H1 (cell line): Measurements from ENCODE around the gene FRMD3. TPM values are rescaled to one million over a fixed set of nuclear protein-coding genes. Genes with fewer than 3 reads are reported as not detected.
"Not testable (repeated sequence)": the region's sequence is repeated elsewhere in the genome, so short reads cannot be mapped to it uniquely, and the experiment has no call there.

ENCODE experiments used
- CTCF ChIA-PET: fragments of 300-600 bp; sonication (Branson Sonifier 250); formaldehyde crosslinking; loops from one replicate; lab custom pipeline; 2021; ENCODE audit not compliant: partially characterized antibody; lab: Charles Lee
- POLR2A ChIA-PET: fragments of 300-600 bp; sonication (Branson Sonifier 250); formaldehyde crosslinking; loops from one replicate; lab custom pipeline; 2021; ENCODE audit warnings: inconsistent platforms; ENCODE audit not compliant: partially characterized antibody; lab: Charles Lee
- DNase-seq, 2 experiments: peaks; one replicate each; pipeline versions ENCODE4 v3.0.0 to v3.0.0-alpha.2; 2010 to 2022; ENCODE audit warnings: low spot score in 2 of 2, low read depth in 1 of 2, mixed read lengths in 1 of 2
- FAIRE-seq: peaks from 2 replicates; lab custom pipeline; 2011; peaks lifted over from hg19 to GRCh38; lab: Jason Lieb, UNC
- H2AFZ ChIP-seq: 2 replicates; pipeline ENCODE4 v1.8.1; 2012; ENCODE audit warnings: low read length, inconsistent platforms
- H2AK5ac ChIP-seq: 2 replicates; pipeline ENCODE4 v1.6.1; 2013; ENCODE audit warnings: low read depth, low read length
- H2BK120ac ChIP-seq: replicated peaks from 2 replicates; pipeline ENCODE3; 2013; ENCODE audit warnings: low read depth, low read length, inconsistent platforms
- H2BK12ac ChIP-seq: 2 replicates; pipeline ENCODE4 v1.6.1; 2013; ENCODE audit warnings: low read depth, low read length
- H2BK15ac ChIP-seq: 2 replicates; pipeline ENCODE4 v1.6.1; 2013; ENCODE audit warnings: low read length
- H2BK20ac ChIP-seq: 2 replicates; pipeline ENCODE4 v1.6.1; 2013; ENCODE audit warnings: low read length
- H2BK5ac ChIP-seq: 2 replicates; pipeline ENCODE4 v1.6.1; 2013; ENCODE audit warnings: low read depth, low read length
- H3K14ac ChIP-seq: 2 replicates; pipeline ENCODE4 v1.6.1; 2013; ENCODE audit warnings: inconsistent platforms; ENCODE audit not compliant: insufficient read length
- H3K18ac ChIP-seq: 2 replicates; pipeline ENCODE4 v1.6.1; 2013; ENCODE audit warnings: low read length; ENCODE audit errors: extremely low read depth
- H3K23ac ChIP-seq: 2 replicates; pipeline ENCODE4 v1.6.1; 2013; ENCODE audit warnings: inconsistent platforms; ENCODE audit not compliant: insufficient read length
- H3K23me2 ChIP-seq: 2 replicates; pipeline ENCODE4 v1.6.1; 2013; ENCODE audit warnings: low read depth, low read length
- H3K27ac ChIP-seq: 2 replicates; pipeline ENCODE4 v1.6.1; 2011; ENCODE audit warnings: low read depth, low read length, inconsistent platforms
- H3K27me3 ChIP-seq, 4 experiments: replicated peaks in 1 of 4; 1 replicate in 1 of 4; 2 replicates in 3 of 4; pipeline versions ENCODE4 v1.6.1 to v1.8.1; 2011 to 2013; ENCODE audit warnings: low read length in 3 of 4, mild to moderate bottlenecking in 3 of 4, inconsistent platforms in 2 of 4, mixed read lengths in 2 of 4, moderate library complexity in 1 of 4; ENCODE audit not compliant: control insufficient read depth in 3 of 4, insufficient read depth in 3 of 4; ENCODE audit errors: extremely low read depth in 1 of 4
- H3K36me3 ChIP-seq, 4 experiments: 2 replicates each; pipeline versions ENCODE4 v1.6.1 to v1.8.1; 2011 to 2013; ENCODE audit warnings: mild to moderate bottlenecking in 4 of 4, low read length in 3 of 4, moderate library complexity in 2 of 4, control low read depth in 1 of 4, inconsistent platforms in 1 of 4; ENCODE audit not compliant: insufficient read depth in 4 of 4, control insufficient read depth in 2 of 4
- H3K4ac ChIP-seq: replicated peaks from 2 replicates; pipeline ENCODE3; 2013; ENCODE audit warnings: low read length, low read depth, mixed read lengths, inconsistent platforms; ENCODE audit not compliant: insufficient read length
- H3K4me1 ChIP-seq, 4 experiments: replicated peaks in 1 of 4; 1 replicate in 1 of 4; 2 replicates in 3 of 4; pipeline versions ENCODE4 v1.6.1 to v1.8.1; 2011 to 2013; ENCODE audit warnings: low read length in 3 of 4, inconsistent platforms in 2 of 4, mixed read lengths in 1 of 4; ENCODE audit not compliant: insufficient read depth in 4 of 4, control insufficient read depth in 3 of 4
- H3K4me2 ChIP-seq, 2 experiments: 2 replicates each; pipeline versions ENCODE4 v1.6.1 to v1.8.1; 2011 to 2013; ENCODE audit warnings: low read depth in 2 of 2, low read length in 2 of 2, control low read depth in 1 of 2, inconsistent platforms in 1 of 2, mild to moderate bottlenecking in 1 of 2; ENCODE audit not compliant: insufficient read depth in 1 of 2
- H3K4me3 ChIP-seq, 4 experiments: fragments of 200-600, 300-600 bp in 1 of 4; sonication (generic), shearing (Covaris generic), sonication (Bioruptor Twin) in 1 of 4; 2 replicates each; pipeline versions ENCODE4 v1.5.1 to v1.8.1; 2011 to 2016; ENCODE audit warnings: low read length in 4 of 4, low read depth in 3 of 4, control low read depth in 2 of 4, inconsistent platforms in 2 of 4, mild to moderate bottlenecking in 2 of 4, mixed read lengths in 1 of 4, moderate library complexity in 1 of 4; ENCODE audit not compliant: insufficient read depth in 2 of 4; ENCODE audit errors: extremely low read depth in 1 of 4
- H3K56ac ChIP-seq: replicated peaks from 2 replicates; pipeline ENCODE3; 2013; ENCODE audit warnings: low read depth, mild to moderate bottlenecking, mixed read lengths, low read length, inconsistent platforms; ENCODE audit not compliant: insufficient read length
- H3K79me1 ChIP-seq: 2 replicates; pipeline ENCODE4 v1.6.1; 2013; ENCODE audit warnings: low read depth, low read length, control low read depth
- H3K79me2 ChIP-seq, 2 experiments: 2 replicates each; pipeline versions ENCODE4 v1.6.1 to v1.8.1; 2012 to 2013; ENCODE audit warnings: low read length in 2 of 2, mild to moderate bottlenecking in 2 of 2, inconsistent platforms in 1 of 2; ENCODE audit not compliant: insufficient read depth in 2 of 2, control insufficient read depth in 1 of 2
- H3K9ac ChIP-seq, 4 experiments: replicated peaks in 1 of 4; 1 replicate in 1 of 4; 2 replicates in 3 of 4; pipeline versions ENCODE4 v1.6.1 to v1.8.1; 2011 to 2013; ENCODE audit warnings: low read depth in 3 of 4, low read length in 3 of 4, control low read depth in 2 of 4, mild to moderate bottlenecking in 2 of 4, moderate library complexity in 2 of 4, inconsistent platforms in 1 of 4; ENCODE audit errors: extremely low read depth in 1 of 4
- H3K9me3 ChIP-seq, 2 experiments: 2 replicates each; pipeline versions ENCODE4 v1.6.1 to v1.8.1; 2012 to 2013; ENCODE audit warnings: mild to moderate bottlenecking in 2 of 2, moderate library complexity in 2 of 2, control low read depth in 1 of 2, inconsistent platforms in 1 of 2, low read depth in 1 of 2, low read length in 1 of 2, mixed read lengths in 1 of 2; ENCODE audit not compliant: insufficient read depth in 2 of 2
- H4K20me1 ChIP-seq, 2 experiments: replicated peaks in 1 of 2; 2 replicates each; pipeline versions ENCODE3 to v1.8.1; 2011 to 2013; ENCODE audit warnings: inconsistent platforms in 2 of 2, low read length in 2 of 2, mild to moderate bottlenecking in 1 of 2; ENCODE audit not compliant: insufficient read depth in 2 of 2, control insufficient read depth in 1 of 2
- H4K5ac ChIP-seq: 2 replicates; pipeline ENCODE4 v1.6.1; 2013; ENCODE audit warnings: low read length, low read depth, mixed read lengths, inconsistent platforms; ENCODE audit not compliant: insufficient read length
- H4K8ac ChIP-seq: 2 replicates; pipeline ENCODE4 v1.8.0; 2013; ENCODE audit warnings: mild to moderate bottlenecking, moderate library complexity, low read length, inconsistent platforms; ENCODE audit not compliant: insufficient read depth; ENCODE audit errors: extremely low read depth
- H4K91ac ChIP-seq: replicated peaks from 2 replicates; pipeline ENCODE3; 2013; ENCODE audit warnings: low read length, mixed read lengths, inconsistent platforms; ENCODE audit not compliant: insufficient read length
- NRF1 ChIP-seq: IDR thresholded peaks from 2 replicates; pipeline ENCODE4 v1.6.1; 2011; ENCODE audit warnings: mild to moderate bottlenecking, low read depth, low read length, improper control_type of control experiment
- POU5F1 ChIP-seq: IDR thresholded peaks from 2 replicates; pipeline ENCODE4 v1.6.1; 2011; ENCODE audit warnings: low read depth, mild to moderate bottlenecking, low read length, moderate library complexity
- SIX5 ChIP-seq: IDR thresholded peaks from 2 replicates; pipeline ENCODE4 v1.6.1; 2011; ENCODE audit warnings: mild to moderate bottlenecking, low read depth, low read length
- TEAD4 ChIP-seq: IDR thresholded peaks from 2 replicates; pipeline ENCODE4 v1.6.1; 2012; ENCODE audit warnings: low read depth, low read length, inconsistent platforms, mixed read lengths
- WGBS, 2 experiments: shearing (Covaris generic) in 1 of 2; methylation state at CpG; one replicate each; pipeline versions ENCODE4 v1.1.6 to v1.1.7; 2013 to 2015; ENCODE audit warnings: low lambda C conversion rate in 2 of 2, mixed read lengths in 2 of 2, inconsistent platforms in 1 of 2, low coverage in 1 of 2, missing lambda C conversion rate in 1 of 2; ENCODE audit not compliant: insufficient replicate concordance in 2 of 2, insufficient coverage in 1 of 2, insufficient read length in 1 of 2; ENCODE audit errors: extremely low coverage in 1 of 2, missing lambda C conversion rate in 1 of 2; 5-methylcytosine and 5-hydroxymethylcytosine counted together
- polyA plus RNA-seq, 7 experiments: library from polyadenylated mRNA; depleted of rRNA in 3 of 7; stranded (reverse) in 5 of 7; unstranded in 2 of 7; fragments of >200 nt in 5 of 7; fragments of 200-250 nt in 2 of 7; gene quantifications; 1 replicate in 5 of 7; 2 replicates in 1 of 7; 4 replicates in 1 of 7; pipeline versions ENCODE4 v1.2.1 to v1.2.3, GENCODE V29; 2011 to 2013; ENCODE audit warnings: missing spikeins in 2 of 7, mixed read lengths in 2 of 7
- total RNA-seq: library from RNA; stranded (reverse); fragmentation: NEBNext Ultra II Directional; extraction: Animal tissue kit (Norgen Biotek cat#: 25700); gene quantifications from 2 replicates; pipeline ENCODE4 v1.2.1, GENCODE V29; 2021

FRMD3 gene
- total and polyA plus RNA-seq, 2 of the 8 experiments (the other 6 are each of a cell fraction or from before 2014, with no cell fraction given): 0.15 to 1.4 TPM

DNA sequence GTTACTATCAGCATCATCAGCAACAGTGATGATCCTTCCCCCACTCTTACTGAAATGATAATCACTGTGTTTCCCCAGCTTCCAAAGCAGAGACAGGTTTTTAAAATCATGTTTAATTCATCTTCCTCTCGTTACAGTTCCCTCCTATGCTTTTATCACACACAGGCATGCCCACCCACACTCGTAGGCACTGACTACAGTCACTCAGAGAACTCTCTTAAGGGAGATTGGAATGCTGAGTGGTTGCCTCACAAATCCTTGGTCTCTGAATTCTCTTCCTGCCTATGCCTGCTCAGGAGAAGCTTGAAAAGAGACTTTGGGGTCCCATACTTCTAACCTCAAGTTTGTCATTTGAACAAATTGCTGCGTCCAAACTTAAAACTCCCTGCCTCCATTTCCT, 179.2 kb downstream of the FRMD3 start (continued):
- TF ChIP-seq NRF1 (no peak), POU5F1 (no peak), TEAD4 (no peak), SIX5 (no peak)

DNA sequence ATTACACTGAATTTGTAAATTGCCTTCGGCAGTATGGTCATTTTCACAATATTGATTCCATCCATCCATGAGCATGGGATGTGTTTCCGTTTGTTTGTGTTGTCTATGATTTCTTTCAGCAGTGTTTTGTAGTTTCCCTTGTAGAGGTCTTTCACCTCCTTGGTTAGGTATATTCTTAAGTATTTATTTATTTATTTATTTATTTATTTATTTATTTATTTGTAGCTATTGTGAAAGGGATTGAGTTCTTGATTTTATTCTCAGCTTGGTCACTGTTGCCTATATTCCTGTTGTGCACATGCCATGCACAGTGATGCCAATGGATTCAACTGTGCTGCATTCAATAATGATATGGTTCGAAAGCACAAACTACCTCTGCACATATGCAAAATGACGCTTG, 179.7 kb downstream of the FRMD3 start:
- H3K9me3 ChIP-seq, H2BK15ac ChIP-seq, FAIRE-seq, H3K23me2 ChIP-seq, H2BK12ac ChIP-seq, H4K8ac ChIP-seq, H2BK5ac ChIP-seq, H2BK120ac ChIP-seq, H3K56ac ChIP-seq, DNase-seq, H3K79me2 ChIP-seq, H4K20me1 ChIP-seq, H3K4me1 ChIP-seq, H3K36me3 ChIP-seq, H3K14ac ChIP-seq, H3K79me1 ChIP-seq, H2AFZ ChIP-seq, CTCF ChIA-PET, POLR2A ChIA-PET, H3K27ac ChIP-seq, H3K4ac ChIP-seq, H3K18ac ChIP-seq, H4K5ac ChIP-seq, H2AK5ac ChIP-seq, H3K9ac ChIP-seq, H2BK20ac ChIP-seq, H3K27me3 ChIP-seq, H3K4me3 ChIP-seq, H4K91ac ChIP-seq, H3K4me2 ChIP-seq: not testable (repeated sequence)
- 91% methylated on average over 4 of the region's 4 CpGs; no CpG with 5 or more reads in 1 of the 2 experiments for WGBS, 2 experiments
- peak overlapping the region; percentile 85 for H3K23ac ChIP-seq
